ENCODE data around the gene RPS4Y1.

The RPS4Y1 gene

DNA sequence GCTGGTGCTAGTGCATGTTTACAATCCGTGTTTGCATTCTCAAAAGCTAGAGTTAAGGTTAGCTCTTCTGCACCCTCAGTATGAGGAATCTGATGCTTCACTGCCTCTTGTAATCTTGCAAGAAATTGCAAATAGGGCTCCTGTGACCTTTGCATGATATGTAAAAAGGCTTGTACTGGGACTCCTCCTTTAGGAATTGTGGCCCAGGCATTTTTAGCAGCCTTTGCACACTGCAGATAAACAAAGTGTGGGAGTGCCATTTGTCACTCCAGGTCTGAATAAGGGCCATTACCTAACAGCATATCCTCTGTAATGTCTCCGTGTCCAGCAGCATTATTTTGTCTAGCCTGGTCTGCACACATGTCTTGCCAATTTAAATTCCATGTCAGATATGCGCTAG is 44.5 kb downstream of the RPS4Y1 start:
- no peak for DNase-seq

- DNase-seq: no peak
Measured at GRCh38 chrY:2887386-2887785, 46.0 kb downstream of the RPS4Y1 start.

- DNase-seq: no peak
Measured at GRCh38 chrY:2887955-2888354, 46.6 kb downstream of the RPS4Y1 start.

DNA sequence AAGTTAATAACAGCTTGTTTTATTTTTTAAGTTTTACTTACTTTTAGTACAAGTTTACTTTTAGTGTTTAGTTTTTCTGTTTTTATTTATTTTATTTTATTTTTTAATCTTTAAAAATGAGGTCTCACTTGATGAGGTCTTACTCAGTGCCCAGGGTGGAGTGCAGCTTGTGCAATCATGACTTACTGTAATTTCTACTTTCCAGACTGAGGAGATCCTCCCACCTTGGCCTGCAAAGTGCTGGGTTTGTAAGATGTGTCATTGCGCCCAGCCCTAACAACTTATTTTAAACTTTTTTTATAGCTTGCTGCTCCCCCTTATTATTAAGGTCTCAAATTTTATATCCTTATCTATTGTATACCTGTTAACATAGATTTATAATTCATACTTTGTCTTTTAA is 52.1 kb downstream of the RPS4Y1 start:
- DNase-seq: no peak

DNA sequence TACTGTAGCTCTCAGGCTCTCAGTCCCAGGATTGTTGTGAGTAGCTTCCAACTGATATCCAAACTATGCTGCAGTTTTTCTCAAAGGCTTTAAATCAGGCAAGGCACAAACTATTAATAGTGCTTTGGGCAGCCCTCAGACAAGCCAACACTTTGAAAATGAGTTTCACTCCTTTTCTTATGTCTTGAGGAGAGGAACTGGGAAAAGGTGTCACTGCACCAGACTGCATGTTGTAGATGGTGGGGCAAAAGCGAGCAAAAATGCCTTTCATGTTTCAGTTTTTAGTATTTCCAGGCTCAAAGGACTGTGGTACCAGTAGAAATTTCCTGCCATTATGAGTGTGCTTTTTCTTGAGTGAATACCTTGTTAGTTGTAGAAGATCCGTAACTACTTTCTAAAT is 54.6 kb downstream of the RPS4Y1 start:
- DNase-seq: no peak

DNA sequence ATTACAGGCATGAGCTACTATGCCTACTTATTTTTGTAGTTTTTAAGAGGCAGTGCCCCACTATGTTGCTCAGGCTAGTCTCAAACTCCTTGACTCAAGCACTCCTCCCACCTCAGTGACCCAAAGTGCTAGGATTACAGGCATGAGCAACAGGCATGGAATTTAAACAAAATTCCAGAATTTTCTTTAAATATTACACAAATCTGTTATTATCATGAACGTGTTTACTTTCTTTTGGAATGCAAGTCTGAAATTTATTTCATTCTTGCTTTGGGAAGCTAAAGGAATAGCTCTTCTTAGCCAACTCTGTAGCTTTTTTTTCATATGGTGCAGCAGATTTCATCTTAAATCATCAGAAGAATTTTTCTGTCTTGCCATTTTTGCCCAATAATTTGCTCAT is 66.0 kb downstream of the RPS4Y1 start:
- DNase-seq: no peak

- peak in 3 of 6 experiments; percentile 1 to 29 (median 8) for DNase-seq
Measured at GRCh38 chrY:2913066-2913815, 71.8 kb downstream of the RPS4Y1 start.
